GM12873 (cell line): ENCODE results near the gene HSPA14.
A peak's percentile ranks its signal among the peaks of the same experiment; 100 is the strongest.

Source experiments
- CTCF ChIP-seq: IDR thresholded peaks from 2 replicates; pipeline ENCODE4 v1.5.1; 2012; ENCODE audit warnings: low read depth, mild to moderate bottlenecking, moderate library complexity, low read length, control low read depth; ENCODE audit not compliant: insufficient read depth; ENCODE audit errors: missing control alignments

HSPA14 gene

DNA sequence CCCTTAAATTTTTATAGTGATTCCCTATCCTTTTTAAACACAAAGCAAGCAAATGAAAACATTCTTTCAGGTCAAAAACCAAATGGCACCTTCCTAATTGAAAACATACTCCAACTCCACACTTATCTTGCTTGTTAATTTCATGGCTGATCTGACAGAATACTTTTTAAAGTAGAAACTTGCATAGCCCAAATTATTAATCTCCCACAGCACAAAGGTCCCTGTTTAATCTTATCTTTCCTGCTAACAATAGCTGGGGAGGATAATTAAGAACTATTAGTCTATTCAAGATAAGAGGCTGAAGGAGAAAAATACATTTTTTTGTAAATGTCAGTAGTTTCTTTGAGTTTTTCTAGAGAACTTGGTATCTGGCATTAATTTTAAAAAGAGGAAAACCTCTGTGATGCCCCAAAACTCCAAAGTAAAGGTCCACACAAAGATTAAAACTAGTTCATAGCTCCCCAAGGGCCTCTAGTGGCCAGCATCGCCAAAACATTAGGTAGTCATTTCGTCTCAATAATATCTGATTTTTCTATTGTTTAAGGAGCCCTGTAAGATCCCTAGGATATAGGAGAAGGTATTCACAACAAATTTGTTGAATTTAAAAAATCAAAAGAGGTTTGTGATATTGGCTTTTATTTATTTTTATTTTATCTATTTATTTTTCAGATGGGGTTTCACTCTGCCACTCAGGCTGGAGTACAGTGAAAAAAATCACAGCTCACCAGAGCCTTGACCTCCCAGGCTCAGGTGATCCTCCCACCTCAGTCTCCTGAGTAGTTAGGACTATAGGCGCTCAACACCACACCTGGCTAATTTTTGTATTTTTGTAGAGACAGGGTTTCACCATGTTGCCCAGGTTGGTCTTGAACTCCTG is 15.0 kb upstream of the HSPA14 start:
- peak; percentile 62 for TF ChIP-seq CTCF

- TF ChIP-seq CTCF, result no peak
Measured at GRCh38 chr10:14823966-14824365, 14.1 kb upstream of the HSPA14 start.

GRCh38 chr10:14826076-14826829 is 11.9 kb upstream of the HSPA14 start:
- no peak for TF ChIP-seq CTCF

GRCh38 chr10:14833106-14833505 is 5.0 kb upstream of the HSPA14 start:
- TF ChIP-seq CTCF, result no peak

- no peak for TF ChIP-seq CTCF
Measured at GRCh38 chr10:14836208-14836607, 1.9 kb upstream of the HSPA14 start.

DNA sequence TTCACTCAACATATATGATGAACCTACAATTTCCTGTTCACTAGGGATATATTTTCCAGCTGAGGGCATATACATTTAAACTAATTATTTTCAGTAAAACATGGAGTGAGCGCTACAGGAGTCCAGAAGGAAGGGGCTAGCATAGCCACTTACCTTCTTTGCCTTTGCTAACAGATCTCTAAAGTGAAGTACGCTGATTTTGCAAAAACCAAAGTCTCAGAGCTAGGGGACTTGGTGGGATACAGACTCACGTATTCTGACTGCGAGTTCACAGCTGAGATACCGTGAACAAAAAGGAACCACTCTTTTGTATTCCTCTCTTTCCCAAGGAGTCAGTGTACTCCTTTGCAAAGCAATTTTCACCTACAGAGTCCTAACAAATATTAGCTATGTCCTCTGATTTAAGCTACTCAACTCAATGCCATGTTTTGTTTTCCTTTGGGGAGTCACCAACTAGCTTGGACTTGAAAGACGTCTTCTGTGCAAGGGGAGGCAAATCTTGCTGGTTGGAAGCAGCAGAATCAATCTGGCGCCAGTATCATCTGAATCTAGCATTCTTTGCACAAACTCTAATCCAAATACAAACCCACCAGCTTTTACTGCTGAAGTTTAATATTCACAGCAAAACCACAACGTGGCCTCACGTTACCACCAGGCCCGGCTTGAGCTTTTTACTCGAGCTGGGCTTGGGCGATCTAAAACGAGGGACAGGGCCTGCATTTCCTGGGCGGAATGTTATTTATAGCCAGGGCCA is 926 bp upstream of the HSPA14 start:
- TF ChIP-seq CTCF, result no peak
